NCI-H526 treated with DMSO at 0.1 percent for 48 hours (cell line): ENCODE measurements around the gene DPP6.

ENCODE experiments used
- DNase-seq: peaks from one replicate; lab custom pipeline; 2025; lab: John Stamatoyannopoulos, UW

Gene DPP6

GRCh38 chr7:154451480-154452457, 399.6 kb downstream of the DPP6 start:
- no peak for DNase-seq

DNA sequence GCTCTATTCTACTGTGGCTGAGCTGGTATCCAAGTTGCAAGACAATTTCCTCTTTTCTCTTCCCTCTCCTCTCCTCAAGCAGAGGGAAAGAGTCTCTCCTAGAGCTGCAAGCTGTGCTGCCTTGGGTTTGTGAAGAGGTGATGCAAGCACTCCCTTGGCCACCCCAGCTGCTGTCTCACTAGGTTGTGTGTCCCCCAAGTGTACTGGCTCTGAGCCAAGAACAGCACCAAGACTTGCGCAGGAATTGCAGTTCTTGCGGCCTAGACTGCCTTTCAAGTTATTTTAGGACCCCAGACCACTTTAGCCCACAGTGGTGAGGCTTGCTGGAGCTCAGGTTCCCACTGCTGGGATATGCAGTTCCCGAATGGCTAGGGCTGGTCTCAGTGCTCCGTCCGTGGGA, 411.6 kb downstream of the DPP6 start:
- no peak for DNase-seq

GRCh38 chr7:154469652-154470051, 417.5 kb downstream of the DPP6 start:
- DNase-seq: no peak

- no peak for DNase-seq
Measured at GRCh38 chr7:154472343-154472742, 420.1 kb downstream of the DPP6 start.

DNA sequence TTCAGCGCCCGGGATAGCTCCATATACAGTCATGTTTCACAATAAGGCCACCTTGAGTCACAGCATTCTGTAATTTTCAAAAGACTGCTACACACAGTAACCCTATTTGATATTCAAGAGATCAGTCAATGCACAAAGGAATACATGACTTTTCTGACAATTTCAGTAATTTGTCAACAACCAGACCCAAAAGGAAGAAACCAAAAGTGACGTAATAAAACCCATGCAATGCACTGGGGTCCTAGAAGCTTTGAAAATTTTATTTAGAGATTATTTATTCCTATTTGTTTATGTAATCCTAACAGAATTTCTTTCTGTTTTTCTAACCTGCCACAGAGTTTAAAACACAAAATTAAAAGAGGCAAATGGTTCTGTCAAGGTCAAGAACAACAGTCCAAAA, 421.2 kb downstream of the DPP6 start:
- DNase-seq: no peak

GRCh38 chr7:154474903-154475520, 422.8 kb downstream of the DPP6 start:
- no peak for DNase-seq

DNA sequence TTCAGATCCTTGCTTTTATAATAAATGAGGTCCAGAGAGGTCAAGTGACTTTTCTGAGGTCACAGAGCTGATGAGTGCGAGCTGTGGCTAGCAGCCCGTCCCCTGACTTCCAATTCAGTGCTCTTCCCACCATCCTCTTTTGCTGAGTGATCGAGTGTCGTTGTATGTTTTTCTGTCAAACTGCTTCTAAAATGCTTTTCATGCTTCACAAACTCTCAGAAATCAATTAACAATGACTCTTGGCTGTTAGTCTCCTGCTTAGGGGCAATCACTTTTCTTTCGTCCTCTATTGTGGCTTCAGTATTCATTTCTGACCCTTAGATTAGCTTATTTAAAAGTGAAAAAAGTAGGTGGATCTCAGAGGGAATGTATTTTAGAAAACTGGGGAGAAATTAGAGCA, 423.7 kb downstream of the DPP6 start:
- no peak for DNase-seq

DNA sequence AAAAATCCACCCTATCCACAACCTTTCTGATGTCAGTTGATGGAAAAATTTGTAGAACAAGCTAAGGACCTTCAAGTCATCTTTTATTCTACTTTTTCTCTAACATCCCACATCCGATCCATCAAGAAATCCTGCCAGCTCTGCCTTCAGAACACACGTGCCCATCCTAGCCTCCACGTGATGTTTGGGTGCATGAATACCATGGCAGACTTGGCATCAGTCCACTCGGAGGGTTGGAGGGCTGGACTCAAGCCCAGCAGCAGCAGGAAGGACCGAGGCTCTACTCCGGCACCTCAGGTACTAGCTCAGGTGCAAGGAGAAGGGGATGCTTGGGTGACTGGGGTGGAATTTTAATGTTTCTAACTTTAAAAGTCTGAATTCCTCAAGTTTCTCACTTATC, 428.6 kb downstream of the DPP6 start:
- no peak for DNase-seq

GRCh38 chr7:154482863-154483262, 430.7 kb downstream of the DPP6 start:
- DNase-seq: no peak

DNA sequence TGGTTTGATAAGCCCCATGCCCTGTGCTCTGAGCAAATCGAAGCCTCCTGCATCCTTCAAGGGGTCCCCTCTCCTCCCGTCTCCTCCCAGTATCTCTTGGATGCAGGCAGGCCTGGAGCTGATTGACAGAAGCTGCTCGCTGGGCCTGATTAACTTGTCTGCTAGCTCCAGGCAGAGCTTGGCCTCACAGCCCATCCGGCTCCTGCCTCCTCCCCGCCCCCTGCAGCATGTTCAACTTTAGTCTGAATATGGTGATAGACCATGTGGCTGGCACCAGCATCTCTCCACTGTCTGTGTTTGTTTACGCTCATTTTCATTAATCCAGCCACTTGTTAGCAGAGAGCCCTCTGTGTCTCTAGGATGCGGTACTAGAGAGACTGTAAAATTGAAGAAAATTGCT, 432.2 kb downstream of the DPP6 start:
- no peak for DNase-seq

- DNase-seq: no peak
Measured at GRCh38 chr7:154484943-154485342, 432.7 kb downstream of the DPP6 start.

DNA sequence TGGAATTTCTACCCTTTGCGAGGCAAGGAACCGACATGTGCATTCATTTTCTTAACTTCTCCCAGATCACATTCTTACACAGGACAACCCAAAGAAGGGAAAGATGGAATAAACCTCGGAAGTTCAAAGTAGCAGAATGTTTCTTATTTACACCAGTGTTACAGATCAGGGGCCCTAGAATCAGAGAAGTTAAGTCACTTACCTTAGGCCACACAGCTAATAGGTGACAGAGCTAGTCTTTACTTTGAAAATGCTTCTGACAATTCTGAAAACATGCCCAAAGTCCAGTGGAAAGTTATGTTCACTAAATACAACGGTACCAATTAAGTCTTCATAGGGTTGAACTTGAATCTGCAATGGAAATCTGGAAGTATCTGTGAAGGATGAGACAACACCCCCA, 437.7 kb downstream of the DPP6 start:
- no peak for DNase-seq

DNA sequence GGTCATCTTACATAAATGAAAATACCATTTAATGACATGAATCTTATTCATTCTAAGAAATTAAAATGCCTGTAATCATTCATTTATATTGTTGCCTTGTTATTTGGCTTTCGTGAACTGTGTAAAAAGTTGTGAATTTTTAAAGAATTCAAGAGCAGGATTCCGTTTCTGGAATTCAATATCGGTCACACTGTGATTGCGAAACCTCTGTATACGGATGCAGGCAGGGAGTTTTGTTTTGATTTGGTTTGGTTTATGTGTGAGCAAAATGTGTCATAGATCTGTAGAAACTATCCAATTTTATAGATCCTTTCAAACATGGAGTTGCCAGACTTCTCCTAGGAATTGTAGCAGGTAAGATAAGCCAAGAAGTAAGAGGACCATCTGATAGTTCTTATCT, 441.4 kb downstream of the DPP6 start:
- DNase-seq: no peak

- DNase-seq: no peak
Measured at GRCh38 chr7:154497751-154498150, 445.6 kb downstream of the DPP6 start.

DNA sequence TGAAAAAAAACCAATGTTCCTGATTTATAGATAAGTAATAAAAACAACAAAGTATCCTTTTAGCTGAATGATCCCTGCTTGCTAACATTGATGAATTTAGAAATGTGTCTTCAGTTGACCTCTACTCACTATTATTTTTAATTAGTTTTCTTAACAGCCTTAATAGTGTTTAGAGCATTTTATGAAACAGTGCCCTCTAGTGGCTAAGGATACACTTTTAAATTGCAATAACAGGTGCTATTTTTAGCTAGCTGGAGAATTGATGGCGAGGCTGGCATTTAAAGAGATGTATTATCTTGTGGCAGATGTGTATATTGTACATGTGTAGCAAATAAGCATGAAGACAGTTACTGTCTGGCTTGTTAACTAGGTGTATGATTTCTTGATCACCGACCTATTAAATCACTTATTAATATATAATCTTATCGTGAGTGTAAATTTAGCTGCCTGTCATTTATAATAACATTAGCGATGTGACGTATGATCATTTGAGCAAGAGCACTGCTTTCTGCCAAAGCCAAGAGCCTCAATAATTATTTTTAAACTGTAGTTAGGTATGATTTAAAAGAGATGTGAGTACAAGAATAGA, 451.9 kb downstream of the DPP6 start:
- peak; percentile 26 for DNase-seq

- DNase-seq: no peak
Measured at GRCh38 chr7:154504918-154505317, 452.7 kb downstream of the DPP6 start.

- DNase-seq: no peak
Measured at GRCh38 chr7:154505362-154505761, 453.2 kb downstream of the DPP6 start.

- no peak for DNase-seq
Measured at GRCh38 chr7:154509192-154509591, 457.0 kb downstream of the DPP6 start.

DNA sequence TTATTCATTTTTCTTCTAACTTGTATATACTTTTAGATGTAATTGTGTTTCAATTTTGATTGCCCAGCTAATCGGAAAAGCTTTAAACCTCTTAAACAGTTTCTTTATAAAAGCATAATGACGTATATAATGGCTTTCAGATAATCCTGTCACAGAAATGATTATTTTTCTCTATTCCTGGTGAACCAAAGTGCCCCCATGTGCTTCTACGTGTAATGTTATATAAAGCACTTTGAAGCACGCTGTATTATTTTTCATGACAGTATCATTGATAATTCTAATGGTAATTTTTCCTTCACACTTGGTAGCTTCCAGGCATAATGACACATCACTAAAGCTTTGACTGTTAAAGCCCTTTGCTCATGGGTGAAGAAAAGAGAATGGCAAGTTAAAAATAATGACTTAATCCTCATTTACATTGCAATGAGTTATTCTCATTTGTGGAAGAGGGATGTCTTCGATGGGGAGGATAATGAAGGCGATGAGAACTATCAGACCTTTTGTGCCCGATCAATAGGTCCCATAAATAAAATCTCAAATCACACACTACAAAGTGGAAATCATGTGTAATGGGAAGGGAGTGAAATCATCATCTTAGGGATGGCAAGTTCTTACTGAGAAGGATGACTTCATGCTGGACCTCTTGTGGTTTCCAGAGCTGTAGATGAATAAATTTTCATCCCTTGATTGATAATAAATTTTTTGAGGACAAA, 460.1 kb downstream of the DPP6 start:
- no peak for DNase-seq

DNA sequence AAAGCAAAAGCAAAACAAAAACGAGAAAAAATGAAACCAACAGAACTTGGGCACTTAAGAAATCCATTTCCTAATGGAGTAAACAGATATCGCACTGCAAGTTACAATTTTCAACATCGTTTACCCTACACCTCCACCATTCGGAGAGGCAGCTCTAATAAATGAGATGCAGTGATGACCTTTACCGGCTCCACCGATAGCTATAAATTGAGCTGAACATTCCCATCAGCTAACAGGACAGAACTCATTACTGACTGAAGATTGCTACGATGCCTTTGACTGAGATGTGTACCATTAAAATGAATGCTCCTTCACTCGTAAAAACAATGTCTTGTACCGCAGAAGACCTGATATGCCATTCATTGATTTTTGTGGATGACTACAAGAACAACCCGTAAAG, 465.6 kb downstream of the DPP6 start:
- no peak for DNase-seq

GRCh38 chr7:154519229-154519628, 467.0 kb downstream of the DPP6 start:
- DNase-seq: no peak

DNA sequence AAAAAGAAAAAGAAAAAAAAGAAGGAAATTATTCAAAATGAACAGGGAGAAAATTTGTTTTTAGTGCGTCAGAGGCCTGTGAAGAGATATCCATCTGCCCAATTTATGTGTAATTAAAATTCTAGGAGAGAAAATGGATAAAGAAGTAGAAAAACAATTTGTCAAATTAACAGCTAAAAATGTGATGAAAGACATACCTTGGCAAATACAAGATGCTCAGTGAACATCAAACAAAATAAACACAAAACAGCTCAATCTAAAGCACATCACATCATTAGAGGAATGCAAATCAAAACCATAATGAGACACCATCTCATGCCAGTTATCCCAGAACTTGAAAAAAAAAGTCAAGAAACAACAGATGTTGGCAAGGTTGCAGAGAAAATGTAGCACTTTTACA, 477.9 kb downstream of the DPP6 start:
- no peak for DNase-seq
